ENCODE results near the gene PTPA.

Gene PTPA

DNA sequence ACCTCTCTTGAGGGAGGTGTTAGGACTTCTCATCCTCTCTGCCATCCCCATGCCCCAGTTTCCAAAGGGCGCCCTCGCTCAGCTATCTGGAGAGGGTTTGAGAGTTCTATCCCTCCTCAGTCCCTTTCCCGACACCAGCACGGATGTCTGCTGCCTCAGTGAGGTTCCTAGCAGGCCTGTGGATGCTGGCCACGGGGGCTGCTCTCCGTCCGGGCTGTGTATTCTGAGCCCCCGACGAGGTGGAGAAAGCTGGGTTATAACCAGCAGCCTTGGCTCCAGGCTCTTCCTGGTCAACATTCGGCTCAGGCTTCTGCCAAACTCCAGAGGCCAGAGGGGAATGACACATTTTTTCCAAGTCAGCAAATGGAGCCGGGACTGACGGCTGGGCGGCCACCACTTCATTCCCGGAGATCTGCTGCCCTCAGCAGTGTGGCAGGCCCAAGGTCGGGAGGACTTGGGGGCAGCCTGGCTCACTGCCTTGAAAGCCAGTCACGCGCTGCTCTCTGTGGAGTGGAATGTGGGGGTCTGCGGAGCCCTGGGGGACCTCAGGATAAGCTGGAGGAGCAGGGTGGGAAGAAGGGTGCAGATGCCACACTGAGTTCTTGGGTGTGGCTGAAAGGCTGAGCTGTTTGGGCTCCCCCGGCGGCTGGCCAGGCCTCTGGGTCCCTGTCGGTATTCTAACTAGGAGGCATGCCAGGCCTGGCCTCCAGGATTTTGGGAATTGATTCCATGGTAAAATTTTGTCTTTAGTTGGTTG is 27.4 kb downstream of the PTPA start:
- no peak for DNase-seq

DNA sequence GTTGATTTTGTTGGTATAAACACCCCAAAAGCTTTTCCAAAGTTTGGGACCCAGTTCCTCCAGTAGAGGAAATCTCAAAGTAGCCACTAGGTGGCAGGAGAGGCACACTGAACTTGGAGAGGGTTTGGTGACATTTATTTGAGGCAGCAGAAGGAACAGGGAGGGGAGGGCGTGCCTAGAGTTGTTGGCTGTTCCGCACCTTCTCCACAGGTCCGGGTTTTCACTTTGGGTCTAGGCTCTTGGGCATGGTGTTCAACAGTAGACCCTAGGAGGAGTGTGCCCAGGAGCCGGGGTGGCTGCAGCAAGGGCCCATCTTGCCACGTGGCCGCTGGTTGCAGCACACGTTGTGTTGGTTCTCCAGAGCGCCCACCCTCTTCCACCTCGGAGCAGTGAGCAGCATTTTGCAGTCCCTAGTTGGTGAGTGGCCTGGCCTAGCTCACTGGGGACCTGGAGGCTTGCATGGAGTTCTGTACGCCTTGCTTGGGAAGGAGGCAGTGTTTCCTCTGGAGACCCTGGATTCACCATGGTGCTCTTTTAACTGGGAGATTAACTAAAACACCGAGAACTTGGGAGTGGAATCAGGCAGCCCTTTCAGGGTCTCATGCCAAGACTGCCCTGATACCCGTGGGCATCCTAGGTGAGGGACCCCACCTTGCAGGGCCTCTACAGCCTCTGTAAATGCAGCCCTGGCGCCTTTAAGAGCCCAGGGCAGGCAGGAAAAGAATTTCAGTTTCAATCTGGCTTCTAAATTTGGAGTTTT is 28.2 kb downstream of the PTPA start:
- DNase-seq: peak; percentile 94

DNA sequence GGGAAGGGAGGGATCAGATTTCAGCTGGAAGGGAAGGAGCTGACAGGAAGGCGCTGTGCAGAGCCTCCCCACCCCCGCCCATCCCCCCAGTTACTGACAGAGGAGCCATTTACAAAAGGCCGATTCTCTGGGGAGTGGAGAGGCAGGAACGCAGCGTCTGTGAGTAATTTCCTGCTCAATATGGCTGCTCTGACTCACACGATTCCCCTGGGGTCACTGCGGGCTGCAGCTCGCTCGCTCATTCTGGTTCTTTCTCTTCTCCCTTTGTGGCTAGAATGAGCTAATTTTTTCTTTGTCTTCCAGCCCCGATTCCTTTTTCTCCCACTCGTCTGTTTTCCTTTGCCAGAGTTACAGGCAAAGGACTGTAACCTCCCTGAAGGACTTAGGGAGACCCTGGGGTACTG is 28.8 kb downstream of the PTPA start:
- DNase-seq: peak; percentile 73

DNA sequence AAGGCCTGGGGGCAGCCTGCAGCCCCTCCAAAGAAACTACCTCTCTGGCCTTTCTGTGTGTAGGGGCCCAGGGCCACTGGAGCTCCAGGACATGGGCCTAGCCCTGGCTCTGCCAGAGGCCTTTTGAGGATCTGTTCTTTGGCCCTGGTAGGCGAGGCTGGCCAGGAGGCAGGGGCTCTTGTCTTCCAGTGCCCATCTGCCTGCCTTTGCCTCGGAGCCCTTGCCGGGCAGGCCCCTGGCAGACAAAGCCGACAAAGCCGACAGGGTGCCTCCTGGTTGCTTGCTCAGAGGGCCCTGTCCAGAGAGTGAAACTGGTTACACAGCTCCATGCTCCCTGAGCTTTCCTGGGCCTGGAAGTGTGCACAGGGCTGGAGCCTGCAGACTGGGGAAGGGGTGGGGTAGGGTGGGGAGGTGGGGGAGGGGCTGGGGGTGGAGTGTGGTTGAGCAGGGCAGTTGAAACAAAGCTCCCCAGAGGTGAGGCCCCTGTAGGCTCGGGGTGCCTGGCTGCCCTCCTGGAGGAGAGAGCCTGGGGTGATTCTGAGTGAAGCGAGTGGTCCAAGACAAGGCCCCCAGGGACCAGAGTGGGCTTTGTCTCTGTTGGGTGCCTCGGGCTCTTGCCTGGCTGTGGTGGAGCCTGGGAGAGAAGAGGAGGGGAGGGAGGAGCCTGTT is 29.3 kb downstream of the PTPA start:
- peak; percentile 49 for DNase-seq

DNA sequence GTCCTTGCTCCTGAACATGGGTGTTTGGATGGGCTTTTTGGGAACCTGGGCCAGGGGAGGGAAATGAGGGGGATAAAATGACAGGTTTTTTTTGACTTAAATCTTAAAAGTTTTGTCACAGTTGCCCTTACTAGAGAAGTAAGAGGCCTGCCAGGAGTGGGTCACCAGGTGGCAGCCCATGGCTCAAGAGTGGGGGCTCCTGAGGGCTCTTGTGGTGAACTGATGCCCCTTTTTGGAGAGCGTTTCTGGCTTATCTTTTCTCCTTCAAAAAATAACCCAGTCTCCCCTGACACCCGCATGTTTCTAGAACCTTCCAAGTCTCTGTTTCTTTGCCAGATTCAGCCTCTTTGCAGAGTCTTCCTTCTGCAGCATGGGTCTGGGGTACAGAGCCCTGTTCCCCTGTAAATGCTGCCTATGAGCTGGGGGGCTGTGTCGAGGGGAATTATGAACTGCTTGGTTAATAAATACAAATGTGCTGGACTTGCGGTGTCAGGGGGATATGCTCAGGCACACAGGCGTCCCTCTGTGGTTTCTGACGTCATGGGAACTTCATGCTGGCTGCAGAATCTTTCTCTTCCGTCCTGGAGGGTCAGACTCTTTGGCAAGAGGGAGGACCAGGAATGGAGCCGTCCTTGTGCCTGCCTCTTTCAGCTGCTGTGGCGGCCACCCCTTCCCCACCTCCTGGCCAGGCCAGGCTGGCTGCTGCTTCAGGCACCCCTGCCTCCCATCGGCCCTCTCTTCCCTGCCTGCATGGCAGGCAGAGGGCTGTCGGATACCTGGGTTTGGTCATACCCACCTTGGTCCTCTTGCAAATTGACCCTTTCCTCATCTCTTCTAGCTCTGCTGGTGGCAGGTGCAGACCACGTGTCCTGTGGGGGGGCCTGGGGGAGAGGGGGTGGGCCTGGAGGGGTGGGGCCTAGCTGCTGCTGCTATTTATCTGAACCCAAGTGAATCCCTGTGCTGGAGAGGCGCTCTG is 30.1 kb downstream of the PTPA start:
- DNase-seq: peak; percentile 23

DNA sequence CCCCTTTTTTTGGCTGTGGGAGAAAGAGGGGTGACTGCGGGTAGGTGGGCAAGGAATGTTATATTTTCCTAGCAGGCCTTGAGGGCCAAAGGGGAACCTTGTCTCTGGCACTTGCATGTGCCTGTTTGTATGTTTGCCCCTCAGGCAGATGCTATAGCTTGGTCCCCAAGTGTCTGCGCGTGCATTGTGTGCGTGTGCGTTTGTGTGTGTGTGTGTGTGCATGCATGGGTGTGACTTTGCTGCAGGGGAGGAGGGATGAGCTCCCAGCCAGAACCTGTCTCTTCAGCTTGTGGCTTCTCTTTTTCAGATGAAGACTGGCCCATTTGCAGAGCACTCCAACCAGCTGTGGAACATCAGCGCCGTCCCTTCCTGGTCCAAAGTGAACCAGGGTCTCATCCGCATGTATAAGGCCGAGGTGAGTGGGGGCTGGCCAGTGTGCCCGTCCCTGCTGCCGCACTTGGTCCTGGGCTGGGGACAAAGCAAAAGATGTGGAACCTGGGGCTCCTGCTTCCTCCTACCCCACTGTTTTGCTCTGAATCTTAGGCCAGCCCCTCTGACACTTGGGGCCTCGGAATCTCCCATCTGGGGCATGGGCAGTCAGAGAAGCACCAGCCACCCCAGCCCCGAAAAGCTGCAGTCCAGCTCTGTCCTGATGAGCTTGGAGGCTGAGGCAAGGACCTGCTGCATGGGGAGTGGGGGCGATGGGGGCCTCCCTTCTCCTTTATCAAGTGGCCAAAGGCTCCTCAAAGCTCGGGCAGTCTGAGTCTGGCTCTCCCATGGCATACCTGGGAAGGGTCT is 31.1 kb downstream of the PTPA start:
- no peak for DNase-seq

DNA sequence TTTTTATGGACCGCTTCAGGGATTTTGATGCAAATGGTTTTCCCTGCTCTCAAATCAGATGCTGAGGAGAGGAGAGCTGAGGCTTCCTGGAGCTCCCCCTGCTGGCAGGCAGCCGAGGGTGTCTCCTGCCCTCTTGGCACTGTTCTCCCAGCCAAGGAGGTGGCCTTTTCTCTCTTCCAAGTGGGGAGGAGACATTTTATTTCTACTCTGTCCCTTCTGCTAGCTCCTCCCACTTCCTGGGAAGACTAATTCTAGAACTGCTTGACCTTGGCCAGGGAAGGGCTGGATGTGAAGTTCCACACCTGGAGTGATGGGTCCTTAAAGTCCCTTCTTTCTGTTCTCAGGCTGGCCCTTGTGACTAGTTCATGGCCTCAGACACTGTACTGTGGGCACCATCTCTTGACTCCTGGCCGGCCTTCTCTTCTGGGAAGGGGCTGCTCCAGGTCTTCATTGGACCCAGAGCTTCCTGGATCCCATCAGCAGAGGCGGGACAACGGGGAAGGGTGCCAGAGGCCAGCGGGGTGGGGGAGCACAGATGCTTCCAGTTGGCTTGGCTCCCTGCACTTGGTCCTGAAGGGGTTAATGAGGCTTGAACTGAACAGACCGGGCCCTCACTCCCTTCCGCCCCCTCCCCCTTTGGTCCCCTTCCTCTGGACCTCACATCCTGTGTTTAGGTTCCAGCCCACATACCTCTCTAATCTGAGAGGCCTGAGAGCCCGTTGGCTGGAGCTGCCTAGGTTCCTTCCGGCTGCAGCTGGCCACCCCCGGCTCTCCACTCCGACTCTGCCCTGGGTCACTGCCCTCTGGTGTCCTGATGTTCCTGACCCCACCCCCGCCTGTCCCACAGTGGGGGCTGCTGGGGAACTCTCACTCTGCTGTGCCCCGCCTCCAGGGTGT is 32.1 kb downstream of the PTPA start:
- peak; percentile 60 for DNase-seq

DNA sequence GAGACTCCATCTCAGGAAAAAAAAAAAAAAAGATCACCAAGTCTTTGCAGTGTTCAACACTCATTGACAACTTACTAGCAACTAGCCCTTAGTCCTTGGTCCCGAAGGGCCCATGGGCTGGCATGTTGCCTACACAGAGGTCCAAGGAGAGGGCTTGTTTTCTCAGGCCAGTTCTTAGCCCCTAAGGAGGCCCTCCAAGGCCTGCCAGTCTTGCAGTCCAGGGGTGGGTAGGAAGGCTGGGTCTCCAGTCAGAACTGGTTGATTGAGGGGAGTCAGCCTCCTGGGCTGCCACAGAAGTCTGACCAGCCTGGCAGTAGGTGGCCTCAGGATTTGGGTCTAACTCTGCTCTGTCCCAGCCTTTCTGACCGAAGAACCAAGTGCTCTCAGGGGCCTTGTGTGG is 34.1 kb downstream of the PTPA start:
- DNase-seq: no peak

DNA sequence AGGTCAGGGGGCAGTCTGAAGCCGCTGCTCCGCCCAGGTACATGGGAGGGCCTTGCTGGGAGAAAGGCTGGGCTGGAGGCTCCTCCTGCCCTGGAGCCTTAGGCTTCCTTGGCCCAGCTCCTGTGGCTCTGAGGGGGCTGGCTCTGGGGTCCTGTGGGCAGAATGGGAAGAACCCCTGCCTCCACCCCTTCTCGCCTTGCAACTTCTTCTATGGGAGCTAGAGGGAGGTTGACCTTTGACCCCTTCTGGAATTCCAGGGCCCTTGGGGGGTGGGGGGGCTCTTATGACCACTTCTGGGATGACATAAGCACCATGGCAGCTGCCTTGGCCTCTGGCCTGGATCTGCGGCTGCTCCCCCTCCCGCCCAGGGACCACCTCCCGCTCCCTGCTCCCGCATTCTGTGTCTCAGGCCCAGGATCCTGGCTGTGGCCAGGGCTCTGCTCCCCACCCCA is 34.7 kb downstream of the PTPA start:
- no peak for DNase-seq

DNA sequence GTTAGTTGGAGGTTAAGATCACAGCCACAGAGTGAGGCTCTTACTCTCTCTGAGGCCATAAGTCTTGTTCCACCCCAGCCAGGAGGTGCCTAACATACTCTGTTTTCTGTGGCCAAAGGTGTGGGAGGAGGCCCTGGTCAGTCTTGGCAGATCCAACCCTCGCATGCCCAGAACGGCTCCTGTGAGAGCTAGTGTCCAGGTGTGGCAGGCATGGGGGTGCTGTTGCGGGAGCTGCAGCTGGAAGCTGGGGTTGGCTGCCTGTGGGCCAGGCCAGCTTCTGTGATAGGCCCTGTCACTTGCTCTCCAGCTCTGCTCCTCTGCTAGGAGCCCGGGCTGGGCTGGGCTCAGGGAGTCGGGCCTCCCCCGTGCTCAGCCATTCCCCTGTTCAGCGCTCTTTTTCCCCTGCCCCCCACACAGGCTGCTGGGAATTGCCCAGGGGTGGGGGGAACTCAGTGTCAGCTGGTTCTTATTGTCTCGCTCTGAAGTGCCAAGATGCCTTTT is 35.3 kb downstream of the PTPA start:
- no peak for DNase-seq

DNA sequence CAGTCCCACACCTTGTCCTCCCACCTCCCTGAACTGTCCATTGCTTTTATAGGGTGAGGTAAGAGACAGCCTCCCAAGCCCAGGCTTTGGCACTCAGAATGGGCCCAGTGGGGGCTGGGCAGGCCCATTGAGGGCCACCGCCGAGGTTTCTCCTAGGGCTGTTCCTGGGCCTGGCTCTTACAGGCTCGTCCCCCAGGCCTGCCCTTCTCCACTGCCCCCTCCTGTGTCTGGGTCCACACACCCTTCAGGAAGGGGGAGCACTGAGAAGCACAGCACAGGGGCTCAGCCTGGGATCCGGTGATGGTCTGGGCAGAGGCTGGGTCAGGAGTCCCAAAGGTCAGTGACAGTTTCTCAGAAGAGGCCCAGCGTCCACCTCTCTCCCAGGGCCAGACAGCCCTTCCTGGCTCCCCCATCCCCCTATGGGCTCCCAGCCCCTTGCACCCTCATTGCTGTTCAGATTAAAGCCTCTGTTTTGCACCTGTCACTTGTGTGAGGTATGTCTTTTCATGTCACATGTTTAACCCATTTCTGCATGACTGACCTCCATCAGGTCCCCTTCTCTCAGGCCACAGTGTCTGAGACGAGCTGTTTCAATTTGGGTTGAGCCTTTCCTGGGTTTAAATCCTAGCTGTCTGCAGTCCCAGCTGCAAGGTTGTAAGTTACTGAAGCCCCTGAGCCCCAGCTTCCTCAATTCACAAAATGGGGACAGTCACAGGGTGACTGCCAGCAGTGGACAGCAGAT is 37.4 kb downstream of the PTPA start:
- no peak for DNase-seq

DNA sequence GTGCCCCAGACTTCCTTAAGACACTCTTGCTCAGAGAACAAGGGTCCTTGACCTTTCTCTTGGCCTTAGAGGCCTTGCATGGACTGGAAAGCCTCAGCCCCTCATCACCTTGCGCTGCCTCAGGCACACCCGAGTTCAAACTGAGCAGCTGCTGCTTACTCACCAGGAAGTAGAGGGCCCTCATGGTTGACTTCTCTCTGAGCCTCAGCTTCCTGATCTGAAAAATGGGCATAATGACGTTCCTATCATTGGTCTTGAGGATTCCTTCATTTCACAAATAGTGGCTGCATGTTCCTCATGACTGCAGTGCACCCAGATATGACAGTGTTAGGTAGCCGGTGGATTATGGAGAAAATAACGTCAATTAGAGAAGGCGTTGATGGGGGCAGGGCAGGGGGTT is 38.2 kb downstream of the PTPA start:
- no peak for DNase-seq

DNA sequence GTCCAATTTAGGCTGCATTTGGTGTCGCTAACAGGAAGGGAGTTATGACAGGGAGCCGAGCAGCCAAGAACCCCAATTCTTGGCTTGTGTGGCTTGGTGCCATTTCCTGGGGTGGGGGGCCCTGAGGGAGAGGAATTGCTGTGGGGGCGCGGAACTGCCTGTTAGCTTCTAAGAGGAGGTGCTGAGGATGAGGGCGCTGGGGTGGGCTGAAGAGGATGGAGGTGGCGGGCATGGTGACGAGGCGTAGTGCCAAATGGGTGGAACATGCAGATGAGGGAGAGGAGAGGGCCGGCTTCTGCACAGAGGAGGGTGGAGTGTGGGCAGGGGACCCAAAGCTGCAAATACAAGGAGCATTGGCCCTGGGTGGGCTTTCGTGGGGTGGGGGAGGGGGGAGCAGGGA is 38.9 kb downstream of the PTPA start:
- no peak for DNase-seq

DNA sequence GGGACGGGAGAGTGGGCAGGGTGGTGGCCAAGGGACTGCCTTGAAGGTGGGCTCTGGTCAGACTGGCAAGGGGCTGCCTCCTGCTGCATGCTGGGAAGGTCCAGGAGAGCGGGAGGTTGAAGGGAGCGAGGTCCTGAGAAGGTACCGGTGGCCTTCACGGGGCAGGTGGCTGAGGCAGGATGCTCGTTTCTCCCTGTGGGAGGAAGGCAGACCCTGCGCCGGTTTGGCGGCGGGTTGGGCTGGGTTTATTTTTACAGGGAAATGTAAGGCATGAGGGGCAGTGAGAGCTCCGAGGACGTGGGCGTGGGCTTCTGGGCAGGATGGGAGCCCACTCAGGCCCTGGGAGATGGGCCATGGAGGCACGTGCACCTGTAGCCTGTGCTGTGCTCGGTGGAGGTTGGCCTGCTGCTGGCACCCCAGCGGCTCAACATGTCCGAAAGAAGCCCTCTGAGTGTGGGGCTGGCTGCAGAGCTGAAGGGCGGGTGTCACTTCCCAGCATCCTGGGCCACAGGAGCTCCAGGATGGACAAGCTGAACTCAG is 39.5 kb downstream of the PTPA start:
- DNase-seq: no peak

DNA sequence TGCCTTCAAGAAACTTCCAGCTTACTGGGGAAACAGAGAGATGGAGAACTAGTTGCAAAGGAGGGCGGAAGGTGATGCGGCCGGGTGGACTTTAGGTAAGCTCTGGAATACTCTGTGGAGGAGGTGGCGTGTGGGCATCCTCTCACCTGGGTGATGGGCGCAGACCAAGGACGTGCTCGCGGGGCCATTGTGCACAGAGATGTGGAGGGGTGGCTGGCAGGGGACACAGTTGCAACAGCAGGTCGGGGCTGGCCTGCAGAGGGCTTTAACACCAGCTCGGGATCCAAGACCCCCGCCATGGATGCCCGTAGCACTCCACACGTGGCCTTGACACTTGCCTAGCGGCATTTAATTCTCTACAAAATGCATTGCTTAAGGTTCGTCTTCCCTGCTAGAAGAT is 40.3 kb downstream of the PTPA start:
- DNase-seq: no peak

DNA sequence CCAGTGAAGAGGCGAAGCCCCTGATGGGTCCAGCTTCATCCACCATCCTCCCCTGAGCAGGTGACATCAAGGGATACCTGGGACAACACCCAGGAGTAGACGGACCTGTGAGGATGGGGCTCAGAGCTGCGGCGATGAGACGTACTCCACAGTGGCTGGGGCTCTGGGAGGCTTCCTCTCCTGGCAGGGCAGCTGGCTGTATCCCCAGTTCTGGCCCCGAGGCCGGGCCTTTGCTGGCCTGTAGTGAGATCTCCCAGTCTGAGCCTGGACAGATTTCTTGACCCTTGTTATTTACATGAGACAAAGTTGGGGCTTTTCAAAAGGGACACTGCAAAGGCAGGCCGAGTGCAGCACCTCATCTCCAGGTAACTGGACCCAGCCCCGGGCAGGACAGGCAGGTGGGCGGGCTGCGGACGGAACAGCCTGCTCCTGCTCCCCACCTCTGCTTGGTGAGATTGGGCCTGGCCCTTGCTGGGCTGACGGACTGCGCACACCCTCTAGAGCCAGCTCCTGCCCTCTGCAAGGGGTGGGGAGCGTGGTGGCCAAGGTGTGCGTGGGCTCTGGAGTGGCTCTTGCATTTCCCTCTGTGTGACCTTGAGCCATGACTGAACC is 43.8 kb downstream of the PTPA start:
- DNase-seq: no peak

DNA sequence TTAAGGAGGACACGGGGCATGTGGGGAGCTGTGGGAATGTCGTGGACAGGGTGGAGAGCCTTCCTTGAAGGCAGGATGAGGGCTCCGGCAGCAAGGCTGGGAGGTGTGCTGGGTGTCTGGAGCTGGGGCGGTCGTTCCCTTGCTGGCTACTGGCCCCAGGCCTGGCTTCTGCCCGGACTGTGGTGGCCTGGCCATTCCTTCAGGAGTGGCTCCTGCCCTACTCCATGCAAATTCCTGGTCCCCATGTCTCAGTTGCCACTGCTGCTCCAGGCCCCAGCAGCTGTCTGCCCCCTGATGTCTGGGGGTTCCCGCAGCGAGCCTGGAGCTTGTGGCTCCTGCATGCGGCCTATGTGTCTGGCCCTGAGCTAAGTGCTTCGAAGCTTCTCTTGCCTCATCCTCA is 44.9 kb downstream of the PTPA start:
- DNase-seq: no peak

DNA sequence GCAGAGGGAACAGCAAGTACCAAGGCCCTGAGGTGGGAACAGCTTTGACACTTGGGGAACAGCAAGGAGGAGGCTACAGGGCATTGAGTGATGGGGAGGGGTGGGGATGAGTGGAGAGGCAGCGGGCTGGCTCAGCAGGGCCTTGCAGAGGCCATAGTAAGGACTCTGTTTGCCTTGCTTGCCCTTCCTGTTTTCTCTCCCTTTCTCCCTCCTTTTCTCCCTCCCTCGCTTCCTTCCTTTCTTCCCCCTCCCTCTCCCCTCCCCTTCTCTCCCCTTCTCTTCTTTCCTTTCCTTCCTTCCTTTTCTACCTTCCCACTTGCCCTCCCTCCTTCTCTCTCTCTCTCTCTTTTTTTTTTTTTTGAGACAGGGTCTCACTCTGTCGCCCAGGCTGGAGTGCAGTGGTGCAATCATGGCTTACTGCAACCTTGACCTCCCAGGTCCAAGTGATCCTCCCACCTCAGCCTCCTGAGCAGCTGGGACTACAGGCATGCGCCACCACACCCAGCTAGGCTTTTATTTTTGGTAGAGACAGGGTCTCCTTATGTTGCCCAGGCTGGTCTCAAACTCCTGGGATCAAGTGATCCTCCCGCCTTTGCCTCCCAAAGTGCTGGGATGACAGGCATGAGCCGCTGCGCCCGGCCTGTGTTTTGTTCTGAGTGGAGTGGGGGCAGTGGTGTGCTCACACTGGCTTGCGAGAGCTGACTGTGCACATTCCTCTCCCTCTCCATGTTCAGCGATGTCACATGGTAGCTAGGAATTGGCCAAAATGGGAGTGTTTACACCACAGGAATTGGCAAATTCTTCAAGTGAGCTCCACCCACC is 49.7 kb downstream of the PTPA start:
- no peak for DNase-seq

Measured in NCI-H510A treated with DMSO at 0.1 percent for 48 hours (cell line).